ENCODE data around the gene WDR18.

WDR18 gene

GRCh38 chr19:1002600-1002999, 18.5 kb downstream of the WDR18 start:
- no peak for TF ChIP-seq CTCF (IDR thresholded peaks at IDR 0.05; ENCODE audit: borderline replicate concordance, control extremely low read depth, extremely low read depth, insufficient read depth, missing control alignments)
- DNase-seq (ENCODE audit: low spot score), result no peak
- in situ Hi-C loops (cut with MboI; ENCODE audit: low sequenced_read_pairs, unreplicated experiment), result no loop called here

GRCh38 chr19:1003283-1003682, 19.1 kb downstream of the WDR18 start:
- in situ Hi-C loops (cut with MboI; ENCODE audit: low sequenced_read_pairs, unreplicated experiment), result no loop called here
- DNase-seq (ENCODE audit: low spot score), result no peak
- TF ChIP-seq CTCF (IDR thresholded peaks at IDR 0.05; ENCODE audit: borderline replicate concordance, control extremely low read depth, extremely low read depth, insufficient read depth, missing control alignments), result no peak

- in situ Hi-C loops (cut with MboI; ENCODE audit: low sequenced_read_pairs, unreplicated experiment), result no loop called here
- no peak for DNase-seq (ENCODE audit: low spot score)
- TF ChIP-seq CTCF (IDR thresholded peaks at IDR 0.05; ENCODE audit: borderline replicate concordance, control extremely low read depth, extremely low read depth, insufficient read depth, missing control alignments), result no peak
Measured at GRCh38 chr19:1004204-1004802, 20.2 kb downstream of the WDR18 start.

GRCh38 chr19:1004803-1005664, 20.9 kb downstream of the WDR18 start:
- in situ Hi-C loops (cut with MboI; ENCODE audit: low sequenced_read_pairs, unreplicated experiment), result no loop called here
- DNase-seq (ENCODE audit: low spot score), result no peak
- TF ChIP-seq CTCF (IDR thresholded peaks at IDR 0.05; ENCODE audit: borderline replicate concordance, control extremely low read depth, extremely low read depth, insufficient read depth, missing control alignments), result no peak

GRCh38 chr19:1006711-1007398, 22.7 kb downstream of the WDR18 start:
- no peak for DNase-seq (ENCODE audit: low spot score)
- TF ChIP-seq CTCF (IDR thresholded peaks at IDR 0.05; ENCODE audit: borderline replicate concordance, control extremely low read depth, extremely low read depth, insufficient read depth, missing control alignments), result no peak
- in situ Hi-C loops (cut with MboI; ENCODE audit: low sequenced_read_pairs, unreplicated experiment), result no loop called here

GRCh38 chr19:1007399-1008251, 23.5 kb downstream of the WDR18 start:
- no peak for DNase-seq (ENCODE audit: low spot score)
- TF ChIP-seq CTCF (IDR thresholded peaks at IDR 0.05; ENCODE audit: borderline replicate concordance, control extremely low read depth, extremely low read depth, insufficient read depth, missing control alignments), result no peak
- in situ Hi-C loops (cut with MboI; ENCODE audit: low sequenced_read_pairs, unreplicated experiment), result no loop called here

Measured in GM13976 (cell line).